ENCODE data around the gene FRS3.

The FRS3 gene

DNA sequence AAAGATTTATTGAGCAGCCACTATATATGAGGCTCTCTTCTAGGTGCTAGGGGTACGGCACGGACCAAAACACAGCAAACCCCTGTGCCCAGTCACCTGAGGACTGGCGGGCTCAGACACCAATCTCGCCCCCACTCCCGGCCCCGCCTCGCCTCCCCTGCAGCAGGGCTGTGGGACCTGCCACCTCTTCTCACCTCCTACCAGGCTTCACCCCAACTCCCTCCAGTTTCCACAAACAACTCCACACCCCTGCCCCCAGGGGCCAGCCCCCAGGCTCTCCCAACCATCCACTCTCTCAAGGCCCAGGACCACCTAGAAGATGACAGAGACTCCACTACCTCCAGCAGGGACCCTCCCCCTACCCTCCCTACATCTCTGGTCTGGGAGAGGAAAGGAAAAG, 50.7 kb downstream of the FRS3 start:
- TF ChIP-seq FOXP2 (optimal IDR thresholded peaks at IDR 0.05; ENCODE audit: borderline replicate concordance, extremely low read depth, extremely low read length, insufficient read depth) = no peak
- no peak for TF ChIP-seq TAF1 (IDR thresholded peaks at IDR 0.05; ENCODE audit: borderline replicate concordance, insufficient read depth, low read length)
- TF ChIP-seq POLR2AphosphoS5 (IDR thresholded peaks at IDR 0.05; ENCODE audit: low read depth, low read length) = no peak
- no peak for TF ChIP-seq SIN3A (IDR thresholded peaks at IDR 0.05; ENCODE audit: borderline replicate concordance, insufficient read depth, low read length)
- TF ChIP-seq, protein P1, sequence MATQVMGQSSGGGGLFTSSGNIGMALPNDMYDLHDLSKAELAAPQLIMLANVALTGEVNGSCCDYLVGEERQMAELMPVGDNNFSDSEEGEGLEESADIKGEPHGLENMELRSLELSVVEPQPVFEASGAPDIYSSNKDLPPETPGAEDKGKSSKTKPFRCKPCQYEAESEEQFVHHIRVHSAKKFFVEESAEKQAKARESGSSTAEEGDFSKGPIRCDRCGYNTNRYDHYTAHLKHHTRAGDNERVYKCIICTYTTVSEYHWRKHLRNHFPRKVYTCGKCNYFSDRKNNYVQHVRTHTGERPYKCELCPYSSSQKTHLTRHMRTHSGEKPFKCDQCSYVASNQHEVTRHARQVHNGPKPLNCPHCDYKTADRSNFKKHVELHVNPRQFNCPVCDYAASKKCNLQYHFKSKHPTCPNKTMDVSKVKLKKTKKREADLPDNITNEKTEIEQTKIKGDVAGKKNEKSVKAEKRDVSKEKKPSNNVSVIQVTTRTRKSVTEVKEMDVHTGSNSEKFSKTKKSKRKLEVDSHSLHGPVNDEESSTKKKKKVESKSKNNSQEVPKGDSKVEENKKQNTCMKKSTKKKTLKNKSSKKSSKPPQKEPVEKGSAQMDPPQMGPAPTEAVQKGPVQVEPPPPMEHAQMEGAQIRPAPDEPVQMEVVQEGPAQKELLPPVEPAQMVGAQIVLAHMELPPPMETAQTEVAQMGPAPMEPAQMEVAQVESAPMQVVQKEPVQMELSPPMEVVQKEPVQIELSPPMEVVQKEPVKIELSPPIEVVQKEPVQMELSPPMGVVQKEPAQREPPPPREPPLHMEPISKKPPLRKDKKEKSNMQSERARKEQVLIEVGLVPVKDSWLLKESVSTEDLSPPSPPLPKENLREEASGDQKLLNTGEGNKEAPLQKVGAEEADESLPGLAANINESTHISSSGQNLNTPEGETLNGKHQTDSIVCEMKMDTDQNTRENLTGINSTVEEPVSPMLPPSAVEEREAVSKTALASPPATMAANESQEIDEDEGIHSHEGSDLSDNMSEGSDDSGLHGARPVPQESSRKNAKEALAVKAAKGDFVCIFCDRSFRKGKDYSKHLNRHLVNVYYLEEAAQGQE (IDR thresholded peaks at IDR 0.05; ENCODE audit: insufficient read depth in 1 of 2, low read depth in 2 of 2, low read length in 2 of 2) = no peak

DNA sequence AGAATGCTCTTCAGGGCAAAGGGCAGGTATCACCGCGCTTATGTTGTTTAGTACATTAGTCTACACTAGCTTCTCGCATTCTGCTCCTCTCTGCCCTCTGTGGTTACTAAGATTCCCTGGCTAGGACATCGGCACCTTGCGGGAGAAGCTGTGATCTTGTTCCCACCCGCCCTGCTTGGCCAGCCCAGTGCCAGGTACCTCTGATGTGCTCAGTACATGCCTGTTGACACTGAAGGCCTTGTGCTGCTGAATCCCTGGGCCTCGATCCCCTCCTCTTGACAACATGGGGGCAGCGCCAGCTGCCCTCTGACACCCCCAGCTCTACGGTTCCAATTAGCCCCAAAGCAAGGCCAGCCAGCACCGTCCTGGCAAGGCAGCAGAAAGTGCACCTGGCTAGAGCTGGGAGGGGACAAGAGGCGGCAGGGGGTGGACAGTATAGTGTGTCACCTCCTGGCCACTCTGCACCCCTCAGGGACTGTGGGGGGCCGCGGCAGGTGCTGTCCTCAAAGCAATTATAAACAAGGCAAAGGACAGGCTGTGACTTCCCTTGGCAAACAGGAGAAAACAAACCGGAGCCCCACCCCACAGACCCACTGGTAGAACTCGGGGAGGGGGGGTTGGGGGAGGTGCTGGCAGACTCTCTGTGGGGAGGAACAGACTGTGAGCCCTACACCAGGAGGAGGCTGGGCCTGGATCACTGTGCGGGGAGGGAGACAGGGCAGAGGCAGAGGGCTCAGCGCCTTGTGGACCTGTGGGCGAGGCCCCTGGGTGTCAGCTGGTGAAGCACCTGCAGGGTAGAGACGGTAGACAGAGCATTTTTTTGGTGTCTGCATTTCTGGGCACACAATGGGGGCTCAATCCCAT, 51.4 kb downstream of the FRS3 start:
- TF ChIP-seq, protein P1 (IDR thresholded peaks at IDR 0.05; ENCODE audit: insufficient read depth in 1 of 2, low read depth in 2 of 2, low read length in 2 of 2) = no peak
- no peak for TF ChIP-seq SIN3A (IDR thresholded peaks at IDR 0.05; ENCODE audit: borderline replicate concordance, insufficient read depth, low read length)
- TF ChIP-seq TAF1 (IDR thresholded peaks at IDR 0.05; ENCODE audit: borderline replicate concordance, insufficient read depth, low read length) = no peak
- no peak for TF ChIP-seq FOXP2 (optimal IDR thresholded peaks at IDR 0.05; ENCODE audit: borderline replicate concordance, extremely low read depth, extremely low read length, insufficient read depth)
- TF ChIP-seq POLR2AphosphoS5 (IDR thresholded peaks at IDR 0.05; ENCODE audit: low read depth, low read length) = no peak

DNA sequence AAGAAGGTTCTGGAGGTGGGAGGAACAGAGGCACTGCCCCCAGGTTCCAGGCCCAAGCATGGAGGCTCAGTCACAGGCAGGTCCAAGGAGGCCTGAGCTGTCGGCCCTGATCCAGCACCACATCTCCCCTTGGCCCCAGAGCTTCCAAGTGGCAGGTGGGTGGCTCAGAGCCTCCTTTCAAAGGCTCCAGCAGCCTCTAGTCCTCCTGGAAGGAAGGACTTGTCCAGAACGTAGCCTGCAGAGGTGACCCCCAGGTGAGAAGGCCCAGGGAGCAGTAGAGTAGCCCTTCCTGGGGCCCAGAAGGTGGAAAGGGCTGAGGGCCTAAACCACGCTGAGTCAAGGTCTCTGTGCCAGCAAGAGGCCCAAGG, 52.0 kb downstream of the FRS3 start:
- TF ChIP-seq, protein P1 (IDR thresholded peaks at IDR 0.05; ENCODE audit: insufficient read depth in 1 of 2, low read depth in 2 of 2, low read length in 2 of 2) = no peak
- TF ChIP-seq SIN3A (IDR thresholded peaks at IDR 0.05; ENCODE audit: borderline replicate concordance, insufficient read depth, low read length) (no peak), POLR2AphosphoS5 (IDR thresholded peaks at IDR 0.05; ENCODE audit: low read depth, low read length) (no peak), FOXP2 (optimal IDR thresholded peaks at IDR 0.05; ENCODE audit: borderline replicate concordance, extremely low read depth, extremely low read length, insufficient read depth) (no peak), TAF1 (IDR thresholded peaks at IDR 0.05; ENCODE audit: borderline replicate concordance, insufficient read depth, low read length) (no peak)

DNA sequence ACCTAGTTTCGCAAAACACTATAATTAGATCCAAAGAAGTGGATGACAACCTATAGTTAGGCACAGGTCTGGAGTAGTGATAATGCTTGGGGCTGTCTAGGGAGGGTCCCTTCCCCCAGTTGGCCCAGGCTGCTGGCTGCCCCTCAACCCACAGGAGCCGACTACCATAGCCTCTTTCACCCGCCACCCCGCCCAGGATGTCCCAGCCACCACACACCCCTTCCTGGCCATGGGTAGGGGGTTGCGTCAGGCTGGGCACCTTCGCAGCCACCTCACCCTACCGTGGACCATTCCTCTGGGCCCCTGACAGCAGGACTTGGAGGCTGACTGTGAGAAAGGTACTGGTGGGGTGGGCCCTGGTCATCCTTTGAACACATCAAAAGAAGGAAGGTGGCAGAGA, 52.8 kb downstream of the FRS3 start:
- no peak for TF ChIP-seq FOXP2 (optimal IDR thresholded peaks at IDR 0.05; ENCODE audit: borderline replicate concordance, extremely low read depth, extremely low read length, insufficient read depth)
- no peak for TF ChIP-seq SIN3A (IDR thresholded peaks at IDR 0.05; ENCODE audit: borderline replicate concordance, insufficient read depth, low read length)
- no peak for TF ChIP-seq TAF1 (IDR thresholded peaks at IDR 0.05; ENCODE audit: borderline replicate concordance, insufficient read depth, low read length)
- TF ChIP-seq, protein P1 (IDR thresholded peaks at IDR 0.05; ENCODE audit: insufficient read depth in 1 of 2, low read depth in 2 of 2, low read length in 2 of 2) = no peak
- TF ChIP-seq POLR2AphosphoS5 (IDR thresholded peaks at IDR 0.05; ENCODE audit: low read depth, low read length) = no peak
